Islet of Langerhans (tissue), 1 donor: ENCODE results near the gene ZNF57.
"Not testable (repeated sequence)": the region's sequence is repeated elsewhere in the genome, so short reads cannot be mapped to it uniquely, and the experiment has no call there.

ENCODE experiments used
- FAIRE-seq: peaks from one replicate; lab custom pipeline; 2011; peaks lifted over from hg19 to GRCh38; lab: Jason Lieb, UNC

ZNF57 gene

GRCh38 chr19:2900296-2901252 lies at the start of gene ZNF57:
Gene ZNF57 (plus strand): TSS chr19:2900928. CDS start chr19:2901046, 118 bp downstream.
- peak; percentile 82 for FAIRE-seq

- FAIRE-seq = no peak
Measured at GRCh38 chr19:2852598-2852997, 48.1 kb upstream of the ZNF57 start.

GRCh38 chr19:2853015-2853606 lies 47.6 kb upstream of the ZNF57 start:
- FAIRE-seq = no peak

- FAIRE-seq = no peak
Measured at GRCh38 chr19:2854849-2855248, 45.9 kb upstream of the ZNF57 start.

GRCh38 chr19:2856457-2857050 lies 44.2 kb upstream of the ZNF57 start:
- no peak for FAIRE-seq

- no peak for FAIRE-seq
Measured at GRCh38 chr19:2858864-2859263, 41.9 kb upstream of the ZNF57 start.

GRCh38 chr19:2863816-2864215 lies 36.9 kb upstream of the ZNF57 start:
- FAIRE-seq = no peak

- FAIRE-seq = no peak
Measured at GRCh38 chr19:2865334-2866100, 35.2 kb upstream of the ZNF57 start.

GRCh38 chr19:2866495-2867024 lies 34.2 kb upstream of the ZNF57 start:
- FAIRE-seq = no peak

- FAIRE-seq = no peak
Measured at GRCh38 chr19:2867025-2867991, 33.4 kb upstream of the ZNF57 start, which contains the start of gene ZNF556. Gene ZNF556 (plus strand): TSS chr19:2867335. CDS start chr19:2867422, 87 bp downstream.

GRCh38 chr19:2869618-2870017 lies 31.1 kb upstream of the ZNF57 start:
- no peak for FAIRE-seq

GRCh38 chr19:2872175-2872574 lies 28.6 kb upstream of the ZNF57 start:
- FAIRE-seq = not testable (repeated sequence)

- FAIRE-seq = no peak
Measured at GRCh38 chr19:2877398-2878331, 23.1 kb upstream of the ZNF57 start.

GRCh38 chr19:2883686-2884439 lies 16.9 kb upstream of the ZNF57 start:
- FAIRE-seq = no peak

GRCh38 chr19:2885736-2886135 lies 15.0 kb upstream of the ZNF57 start:
- FAIRE-seq = no peak

GRCh38 chr19:2887391-2887914 lies 13.3 kb upstream of the ZNF57 start:
- peak; percentile 90 for FAIRE-seq

GRCh38 chr19:2888731-2889224 lies 11.9 kb upstream of the ZNF57 start:
- FAIRE-seq = no peak

- not testable (repeated sequence) for FAIRE-seq
Measured at GRCh38 chr19:2890531-2890930, 10.2 kb upstream of the ZNF57 start.
